HL-60 (cell line): Measurements from ENCODE around the gene NAB2.

Experiments used
- CTCF ChIP-seq: IDR thresholded peaks from one replicate; pipeline ENCODE4 v1.5.1; 2011; ENCODE audit warnings: low read length, control low read depth, inconsistent platforms; ENCODE audit not compliant: insufficient read depth
- POLR2AphosphoS5 ChIP-seq: IDR thresholded peaks from 2 replicates; pipeline ENCODE4 v1.6.1; 2012; ENCODE audit warnings: low read depth

GRCh38 chr12:57131896-57132744 is 43.2 kb downstream of the NAB2 start:
- no peak for TF ChIP-seq CTCF
- no peak for TF ChIP-seq POLR2AphosphoS5
